Stimulated activated naive CD8-positive, alpha-beta T cell treated with anti-CD3 and anti-CD28 coated beads, Interleukin-15, Interleukin-2, amounts not matched to agents 100 ng/mL and 50 ng/mL, for 24 hours (primary cell): ENCODE results near the gene OR2AP1.
"Not testable (repeated sequence)": the region's sequence is repeated elsewhere in the genome, so short reads cannot be mapped to it uniquely, and the experiment has no call there.

ENCODE experiments used
- H3K27ac Mint-ChIP-seq: one replicate; pipeline ENCODE4 v1.8.0; 2021; ENCODE audit warnings: mild to moderate bottlenecking, mixed read lengths
- H3K27me3 Mint-ChIP-seq: one replicate; pipeline ENCODE4 v1.8.0; 2021; ENCODE audit warnings: mixed read lengths
- H3K36me3 Mint-ChIP-seq: one replicate; pipeline ENCODE4 v1.8.0; 2021; ENCODE audit warnings: low read depth, mixed read lengths
- H3K4me1 Mint-ChIP-seq: one replicate; pipeline ENCODE4 v1.8.0; 2021; ENCODE audit warnings: low read depth, mixed read lengths
- H3K4me3 Mint-ChIP-seq: one replicate; pipeline ENCODE4 v1.8.0; 2021; ENCODE audit warnings: mild to moderate bottlenecking, mixed read lengths
- H3K9me3 Mint-ChIP-seq: one replicate; pipeline ENCODE4 v1.8.0; 2021; ENCODE audit warnings: mixed read lengths

OR2AP1 gene

GRCh38 chr12:55572168-55572567, at the start of gene OR2AP1:
TSS of gene OR2AP1 (plus strand) at chr12:55572468. CDS start at chr12:55574415, 1,947 bp downstream.
- Mint-ChIP-seq H3K4me3 (no peak within 1 kb of the TSS), H3K27ac (no peak within 1 kb of the TSS), H3K9me3 (peaks cover 29% of the 10 kb centered on the region), H3K36me3 (peaks cover 13% of the 10 kb centered on the region), H3K27me3 (peaks cover 27% of the 10 kb centered on the region), H3K4me1 (no peaks in the 10 kb centered on the region)

- not testable (repeated sequence) for H3K4me1 Mint-ChIP-seq, H3K27ac Mint-ChIP-seq, H3K9me3 Mint-ChIP-seq, H3K4me3 Mint-ChIP-seq, H3K36me3 Mint-ChIP-seq
- H3K27me3 Mint-ChIP-seq, result peaks cover 38% of the 10 kb centered on the region
Observed at GRCh38 chr12:55548235-55548634, 24.0 kb upstream of the OR2AP1 start.

- H3K4me1 Mint-ChIP-seq, result no peaks in the 10 kb centered on the region
- H3K9me3 Mint-ChIP-seq, result no peaks in the 10 kb centered on the region
- H3K36me3 Mint-ChIP-seq, result no peaks in the 10 kb centered on the region
- H3K27me3 Mint-ChIP-seq, result peaks cover 38% of the 10 kb centered on the region
- no peak overlapping the region for H3K4me3 Mint-ChIP-seq
- no peak overlapping the region for H3K27ac Mint-ChIP-seq
Observed at GRCh38 chr12:55548756-55549155, 23.5 kb upstream of the OR2AP1 start.

- Mint-ChIP-seq H3K27ac (no peak within 1 kb of the TSS), H3K9me3 (no peaks in the 10 kb centered on the region), H3K36me3 (no peaks in the 10 kb centered on the region), H3K4me1 (no peaks in the 10 kb centered on the region), H3K4me3 (no peak within 1 kb of the TSS), H3K27me3 (peaks cover 38% of the 10 kb centered on the region)
Observed at GRCh38 chr12:55549302-55549701, 23.0 kb upstream of the OR2AP1 start, which contains the start of gene OR6C4. TSS of gene OR6C4 (plus strand) at chr12:55549602. CDS start at chr12:55551227, 1,625 bp downstream.

- Mint-ChIP-seq H3K27me3 (peaks cover 29% of the 10 kb centered on the region), H3K4me1 (no peaks in the 10 kb centered on the region), H3K27ac (no peak overlapping the region), H3K36me3 (no peaks in the 10 kb centered on the region), H3K4me3 (no peak overlapping the region), H3K9me3 (peaks cover 14% of the 10 kb centered on the region)
Observed at GRCh38 chr12:55554296-55554695, 18.0 kb upstream of the OR2AP1 start.

GRCh38 chr12:55570060-55570459, 2.2 kb upstream of the OR2AP1 start:
- H3K27ac Mint-ChIP-seq, H3K4me1 Mint-ChIP-seq, H3K4me3 Mint-ChIP-seq: not testable (repeated sequence)
- H3K36me3 Mint-ChIP-seq, result peaks cover 13% of the 10 kb centered on the region
- H3K9me3 Mint-ChIP-seq, result peaks cover 31% of the 10 kb centered on the region
- peaks cover 27% of the 10 kb centered on the region for H3K27me3 Mint-ChIP-seq

GRCh38 chr12:55570689-55571088, 1.6 kb upstream of the OR2AP1 start:
- H3K27ac Mint-ChIP-seq, H3K4me1 Mint-ChIP-seq, H3K4me3 Mint-ChIP-seq: not testable (repeated sequence)
- peaks cover 31% of the 10 kb centered on the region for H3K9me3 Mint-ChIP-seq
- peaks cover 27% of the 10 kb centered on the region for H3K27me3 Mint-ChIP-seq
- peaks cover 13% of the 10 kb centered on the region for H3K36me3 Mint-ChIP-seq

- H3K27me3 Mint-ChIP-seq, result peaks cover 41% of the 10 kb centered on the region
Observed at GRCh38 chr12:55582066-55582465, 9.8 kb downstream of the OR2AP1 start.

GRCh38 chr12:55585817-55586216, 13.5 kb downstream of the OR2AP1 start:
- Mint-ChIP-seq H3K27ac (no peak overlapping the region), H3K36me3 (peaks cover 4% of the 10 kb centered on the region), H3K4me3 (no peak overlapping the region), H3K9me3 (no peaks in the 10 kb centered on the region), H3K27me3 (peaks cover 42% of the 10 kb centered on the region), H3K4me1 (no peaks in the 10 kb centered on the region)

More at GRCh38 chr12:55582066-55582465, 9.8 kb downstream of the OR2AP1 start:
- Mint-ChIP-seq H3K4me1 (no peaks in the 10 kb centered on the region), H3K36me3 (no peaks in the 10 kb centered on the region), H3K9me3 (peaks cover 11% of the 10 kb centered on the region), H3K4me3 (no peak overlapping the region), H3K27ac (no peak overlapping the region)

GRCh38 chr12:55590152-55590551, 17.9 kb downstream of the OR2AP1 start:
- H3K4me3 Mint-ChIP-seq, H3K4me1 Mint-ChIP-seq, H3K27ac Mint-ChIP-seq, H3K9me3 Mint-ChIP-seq, H3K36me3 Mint-ChIP-seq: not testable (repeated sequence)
- H3K27me3 Mint-ChIP-seq, result peaks cover 30% of the 10 kb centered on the region

- Mint-ChIP-seq H3K27ac (no peak overlapping the region), H3K36me3 (no peaks in the 10 kb centered on the region), H3K4me3 (no peak overlapping the region), H3K9me3 (no peaks in the 10 kb centered on the region), H3K27me3 (peaks cover 43% of the 10 kb centered on the region), H3K4me1 (peaks cover 10% of the 10 kb centered on the region)
Observed at GRCh38 chr12:55607821-55608594, 35.7 kb downstream of the OR2AP1 start.

GRCh38 chr12:55610598-55610997, 38.3 kb downstream of the OR2AP1 start:
- H3K9me3 Mint-ChIP-seq, result peaks cover 9% of the 10 kb centered on the region
- H3K4me3 Mint-ChIP-seq, result no peak overlapping the region
- peaks cover 10% of the 10 kb centered on the region for H3K4me1 Mint-ChIP-seq
- H3K36me3 Mint-ChIP-seq, result no peaks in the 10 kb centered on the region
- peaks cover 50% of the 10 kb centered on the region for H3K27me3 Mint-ChIP-seq
- H3K27ac Mint-ChIP-seq, result no peak overlapping the region

- no peaks in the 10 kb centered on the region for H3K36me3 Mint-ChIP-seq
- peaks cover 18% of the 10 kb centered on the region for H3K9me3 Mint-ChIP-seq
- no peak overlapping the region for H3K4me3 Mint-ChIP-seq
- peaks cover 55% of the 10 kb centered on the region for H3K27me3 Mint-ChIP-seq
- H3K4me1 Mint-ChIP-seq, result peaks cover 10% of the 10 kb centered on the region
- H3K27ac Mint-ChIP-seq, result no peak overlapping the region
Observed at GRCh38 chr12:55612646-55613045, 40.4 kb downstream of the OR2AP1 start.

- Mint-ChIP-seq H3K27me3 (peaks cover 48% of the 10 kb centered on the region), H3K4me1 (peaks cover 10% of the 10 kb centered on the region), H3K36me3 (no peaks in the 10 kb centered on the region), H3K27ac (no peak overlapping the region), H3K4me3 (no peak overlapping the region), H3K9me3 (peaks cover 18% of the 10 kb centered on the region)
Observed at GRCh38 chr12:55614764-55615163, 42.5 kb downstream of the OR2AP1 start.

GRCh38 chr12:55619354-55620138, 47.3 kb downstream of the OR2AP1 start:
- no peak overlapping the region for H3K27ac Mint-ChIP-seq
- peaks cover 18% of the 10 kb centered on the region for H3K9me3 Mint-ChIP-seq
- peaks cover 60% of the 10 kb centered on the region for H3K27me3 Mint-ChIP-seq
- H3K36me3 Mint-ChIP-seq, result no peaks in the 10 kb centered on the region
- peaks cover 9% of the 10 kb centered on the region for H3K4me1 Mint-ChIP-seq
- H3K4me3 Mint-ChIP-seq, result no peak overlapping the region
